H9 (cell line): Measurements from ENCODE around the gene ITGA8. TPM values are rescaled to one million over a fixed set of nuclear protein-coding genes. Genes with fewer than 3 reads are reported as not detected.

Source experiments
- DNase-seq: peaks from one replicate; pipeline ENCODE4 v3.0.0-alpha.2; 2017
- H2AFZ ChIP-seq: one replicate; pipeline ENCODE4 v1.6.1; 2013; ENCODE audit warnings: mild to moderate bottlenecking, low read length, control low read depth, moderate library complexity
- H2AK5ac ChIP-seq: 2 replicates; pipeline ENCODE4 v1.6.1; 2013; ENCODE audit warnings: low read length, control low read depth, mixed read lengths; ENCODE audit not compliant: insufficient read length
- H2BK120ac ChIP-seq: one replicate; pipeline ENCODE4 v1.6.1; 2013; ENCODE audit warnings: low read depth, mild to moderate bottlenecking, low read length, control low read depth, inconsistent platforms; ENCODE audit not compliant: poor library complexity, severe bottlenecking
- H2BK12ac ChIP-seq: 2 replicates; pipeline ENCODE4 v1.6.1; 2013; ENCODE audit warnings: low read length, control low read depth, mixed read lengths, low read depth; ENCODE audit not compliant: insufficient read length
- H2BK15ac ChIP-seq: 2 replicates; pipeline ENCODE4 v1.6.1; 2013; ENCODE audit warnings: low read depth, low read length, control low read depth
- H2BK20ac ChIP-seq: one replicate; pipeline ENCODE4 v1.6.1; 2013; ENCODE audit warnings: low read depth, mild to moderate bottlenecking, low read length, control low read depth, inconsistent platforms; ENCODE audit not compliant: poor library complexity, severe bottlenecking
- H2BK5ac ChIP-seq: 2 replicates; pipeline ENCODE4 v1.6.1; 2013; ENCODE audit warnings: low read length, control low read depth, mixed read lengths; ENCODE audit not compliant: insufficient read length
- H3K14ac ChIP-seq: 2 replicates; pipeline ENCODE4 v1.6.1; 2013; ENCODE audit warnings: low read length, control low read depth; ENCODE audit not compliant: insufficient read depth
- H3K18ac ChIP-seq: 2 replicates; pipeline ENCODE4 v1.6.1; 2013; ENCODE audit warnings: low read depth, mild to moderate bottlenecking, mixed read lengths, low read length, control low read depth; ENCODE audit not compliant: insufficient read length
- H3K23ac ChIP-seq: 2 replicates; pipeline ENCODE4 v1.6.1; 2013; ENCODE audit warnings: low read length, control low read depth, mixed read lengths, low read depth; ENCODE audit not compliant: insufficient read length
- H3K23me2 ChIP-seq: 2 replicates; pipeline ENCODE4 v1.6.1; 2013; ENCODE audit warnings: low read depth, mild to moderate bottlenecking, mixed read lengths, low read length, control low read depth; ENCODE audit not compliant: insufficient read length, poor library complexity, severe bottlenecking
- H3K27ac ChIP-seq: 2 replicates; pipeline ENCODE4 v1.5.1; 2013; ENCODE audit warnings: low read length, control low read depth, mixed read lengths, low read depth; ENCODE audit not compliant: insufficient read length
- H3K27me3 ChIP-seq: 2 replicates; pipeline ENCODE4 v1.6.1; 2013; ENCODE audit warnings: low read length, control low read depth, inconsistent platforms; ENCODE audit not compliant: insufficient read depth
- H3K4ac ChIP-seq: 2 replicates; pipeline ENCODE4 v1.6.1; 2013; ENCODE audit warnings: low read depth, mild to moderate bottlenecking, control low read depth, inconsistent platforms, low read length, moderate library complexity
- H3K4me1 ChIP-seq: 2 replicates; pipeline ENCODE4 v1.6.1; 2013; ENCODE audit warnings: low read length, control low read depth, inconsistent platforms; ENCODE audit not compliant: insufficient read depth
- H3K4me2 ChIP-seq: 2 replicates; pipeline ENCODE4 v1.6.1; 2013; ENCODE audit warnings: low read length, control low read depth, mixed read lengths; ENCODE audit not compliant: insufficient read length, insufficient read depth
- H3K56ac ChIP-seq: 2 replicates; pipeline ENCODE4 v1.6.1; 2013; ENCODE audit warnings: low read depth, mild to moderate bottlenecking, mixed read lengths, low read length, control low read depth; ENCODE audit not compliant: insufficient read length
- H3K79me1 ChIP-seq: 2 replicates; pipeline ENCODE4 v1.6.1; 2013; ENCODE audit warnings: low read depth, mild to moderate bottlenecking, moderate library complexity, low read length, control low read depth, inconsistent platforms; ENCODE audit not compliant: insufficient read depth, poor library complexity, severe bottlenecking
- H3K79me2 ChIP-seq: 2 replicates; pipeline ENCODE4 v1.6.1; 2013; ENCODE audit warnings: low read length, control low read depth, inconsistent platforms; ENCODE audit not compliant: insufficient read depth
- H3K9ac ChIP-seq: 2 replicates; pipeline ENCODE4 v1.6.1; 2013; ENCODE audit warnings: low read length, control low read depth, mixed read lengths; ENCODE audit not compliant: insufficient read length; ENCODE audit errors: extremely low read depth
- H3K9me3 ChIP-seq: one replicate; pipeline ENCODE4 v1.6.1; 2013; ENCODE audit warnings: low read depth, low read length, inconsistent platforms; ENCODE audit not compliant: control insufficient read depth
- H3T11ph ChIP-seq: one replicate; pipeline ENCODE4 v1.6.1; 2013; ENCODE audit warnings: mild to moderate bottlenecking, low read length, control low read depth, inconsistent platforms
- H4K20me1 ChIP-seq: one replicate; pipeline ENCODE4 v1.6.1; 2013; ENCODE audit not compliant: control insufficient read depth, insufficient read length, insufficient read depth
- H4K5ac ChIP-seq: 2 replicates; pipeline ENCODE4 v1.6.1; 2013; ENCODE audit warnings: low read depth, mild to moderate bottlenecking, mixed read lengths, low read length, control low read depth; ENCODE audit not compliant: insufficient read length
- H4K8ac ChIP-seq: replicated peaks from 2 replicates; pipeline ENCODE4 v1.6.1; 2013; ENCODE audit warnings: low read length, control low read depth, mixed read lengths, low read depth; ENCODE audit not compliant: insufficient read length
- H4K91ac ChIP-seq: 2 replicates; pipeline ENCODE4 v1.6.1; 2013; ENCODE audit warnings: low read depth, mild to moderate bottlenecking, moderate library complexity, mixed read lengths, low read length, control low read depth; ENCODE audit not compliant: insufficient read length
- H3K27ac Mint-ChIP-seq, 3 experiments: 2 replicates in 2 of 3; 3 replicates in 1 of 3; pipeline ENCODE4 v1.8.0; 2020 to 2021; ENCODE audit warnings: mixed read lengths in 3 of 3, mild to moderate bottlenecking in 1 of 3, moderate library complexity in 1 of 3
- H3K27me3 Mint-ChIP-seq: 2 replicates; pipeline ENCODE4 v1.8.0; 2021; ENCODE audit warnings: low read depth, mild to moderate bottlenecking, moderate library complexity, mixed read lengths
- H3K36me3 Mint-ChIP-seq, 3 experiments: 2 replicates in 2 of 3; 3 replicates in 1 of 3; pipeline ENCODE4 v1.8.0; 2020 to 2021; ENCODE audit warnings: low read depth in 3 of 3, mixed read lengths in 3 of 3; ENCODE audit not compliant: insufficient read depth in 1 of 3
- H3K4me1 Mint-ChIP-seq, 2 experiments: 2 replicates each; pipeline ENCODE4 v1.8.0; 2020; ENCODE audit warnings: mixed read lengths in 2 of 2
- H3K4me3 Mint-ChIP-seq, 2 experiments: 2 replicates in 1 of 2; 3 replicates in 1 of 2; pipeline ENCODE4 v1.8.0; 2020 to 2021; ENCODE audit warnings: mild to moderate bottlenecking in 2 of 2, mixed read lengths in 2 of 2, moderate library complexity in 1 of 2
- H3K9me3 Mint-ChIP-seq, 2 experiments: 2 replicates in 1 of 2; 3 replicates in 1 of 2; pipeline ENCODE4 v1.8.0; 2020; ENCODE audit warnings: mild to moderate bottlenecking in 2 of 2, mixed read lengths in 2 of 2, moderate library complexity in 1 of 2
- WGBS: extraction: QIAGEN DNeasy Blood & Tissue Kit; methylation state at CpG from one replicate; pipeline ENCODE4 v1.1.7; 2013; ENCODE audit warnings: missing lambda C conversion rate, low lambda C conversion rate, mixed read lengths; ENCODE audit not compliant: insufficient read length; ENCODE audit errors: extremely low coverage; 5-methylcytosine and 5-hydroxymethylcytosine counted together
- total RNA-seq: library from RNA; stranded (reverse); gene quantifications from 2 replicates; pipeline ENCODE4 v1.2.1, GENCODE V29; 2021
- TF ChIP-seq, protein P1 (sequence below): fragments of 200-600 bp; sonication (generic); conservative IDR thresholded peaks from 3 replicates; pipeline ENCODE4 v1.8.0; 2021; ENCODE audit warnings: antibody characterized with exemption, mild to moderate bottlenecking

The ITGA8 gene
- total RNA-seq, 1 experiment from 2014 or later, result not detected

DNA sequence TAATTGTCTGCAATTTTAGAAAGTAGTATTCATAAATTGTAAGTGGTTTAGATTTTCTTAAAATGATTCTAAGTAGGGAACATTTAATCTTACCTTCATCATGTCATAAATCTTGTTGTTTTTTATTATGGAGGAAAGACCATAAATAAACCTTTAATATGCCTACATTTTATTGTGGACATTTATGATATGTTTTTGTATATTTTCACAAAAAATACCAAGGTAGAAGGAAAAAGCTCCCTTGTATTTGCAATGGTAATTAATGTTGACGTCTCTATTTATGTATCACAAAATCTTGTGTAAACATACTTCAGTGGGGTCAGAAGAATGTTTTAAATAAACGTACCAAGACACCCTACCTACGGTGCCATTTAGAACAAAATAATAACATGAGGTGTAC lies 193.0 kb downstream of the ITGA8 start:
- TF ChIP-seq, protein P1, sequence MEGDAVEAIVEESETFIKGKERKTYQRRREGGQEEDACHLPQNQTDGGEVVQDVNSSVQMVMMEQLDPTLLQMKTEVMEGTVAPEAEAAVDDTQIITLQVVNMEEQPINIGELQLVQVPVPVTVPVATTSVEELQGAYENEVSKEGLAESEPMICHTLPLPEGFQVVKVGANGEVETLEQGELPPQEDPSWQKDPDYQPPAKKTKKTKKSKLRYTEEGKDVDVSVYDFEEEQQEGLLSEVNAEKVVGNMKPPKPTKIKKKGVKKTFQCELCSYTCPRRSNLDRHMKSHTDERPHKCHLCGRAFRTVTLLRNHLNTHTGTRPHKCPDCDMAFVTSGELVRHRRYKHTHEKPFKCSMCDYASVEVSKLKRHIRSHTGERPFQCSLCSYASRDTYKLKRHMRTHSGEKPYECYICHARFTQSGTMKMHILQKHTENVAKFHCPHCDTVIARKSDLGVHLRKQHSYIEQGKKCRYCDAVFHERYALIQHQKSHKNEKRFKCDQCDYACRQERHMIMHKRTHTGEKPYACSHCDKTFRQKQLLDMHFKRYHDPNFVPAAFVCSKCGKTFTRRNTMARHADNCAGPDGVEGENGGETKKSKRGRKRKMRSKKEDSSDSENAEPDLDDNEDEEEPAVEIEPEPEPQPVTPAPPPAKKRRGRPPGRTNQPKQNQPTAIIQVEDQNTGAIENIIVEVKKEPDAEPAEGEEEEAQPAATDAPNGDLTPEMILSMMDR, result no peak
- peaks cover 6% of the 10 kb centered on the region for H3K27me3 Mint-ChIP-seq
- no peak overlapping the region for H3K4me2 ChIP-seq

More for the DNA sequence above, 193.0 kb downstream of the ITGA8 start:
- Histone ChIP-seq H3K4ac (no peak overlapping the region), H3K56ac (no peak overlapping the region), H3K4me1 (no peaks in the 10 kb centered on the region), H3K23ac (no peak overlapping the region), H3K9me3 (no peaks in the 10 kb centered on the region), H4K91ac (no peak overlapping the region), H4K5ac (no peak overlapping the region), H3K23me2 (no peaks in the 10 kb centered on the region), H2BK12ac (no peak overlapping the region), H3K9ac (no peak overlapping the region), H3T11ph (no peak overlapping the region), H2BK5ac (no peak overlapping the region), H2AFZ (no peak overlapping the region), H3K27ac (no peak overlapping the region), H3K79me2 (no peaks in the 10 kb centered on the region), H2AK5ac (no peak overlapping the region), H2BK20ac (no peak overlapping the region), H2BK15ac (no peak overlapping the region), H2BK120ac (no peak overlapping the region), H3K27me3 (no peaks in the 10 kb centered on the region), H3K79me1 (no peaks in the 10 kb centered on the region), H4K20me1 (no peaks in the 10 kb centered on the region), H4K8ac (no peak overlapping the region), H3K18ac (no peak overlapping the region), H3K14ac (no peak overlapping the region)
- no peaks in the 10 kb centered on the region for H3K9me3 Mint-ChIP-seq
- no peak overlapping the region for H3K27ac Mint-ChIP-seq
- H3K36me3 Mint-ChIP-seq, result no peaks in the 10 kb centered on the region
- H3K4me3 Mint-ChIP-seq, result no peak overlapping the region
- WGBS, result no CpG with 5 or more reads among the region's 3 CpGs
- no peak for DNase-seq
- no peaks in the 10 kb centered on the region for H3K4me1 Mint-ChIP-seq
